Gastrocnemius medialis (tissue), 4 donors: Measurements from ENCODE around the gene HK2.

Source experiments
- CTCF ChIP-seq, 5 experiments: fragments of 450-650 bp in 3 of 5; fragments of 200-600 bp in 2 of 5; sonication (generic) in 2 of 5; IDR thresholded peaks in 4 of 5; conservative IDR thresholded peaks in 1 of 5; 1 replicate in 4 of 5; 2 replicates in 1 of 5; pipeline ENCODE4 v1.5.1; 2016 to 2019; ENCODE audit warnings: antibody characterized with exemption in 5 of 5, mild to moderate bottlenecking in 3 of 5, moderate library complexity in 3 of 5
- POLR2A ChIP-seq, 2 donors: fragments of 450-650 bp; IDR thresholded peaks; one replicate each; pipeline ENCODE4 v1.6.1; 2017; ENCODE audit warnings: antibody characterized with exemption in 2 of 2, mild to moderate bottlenecking in 2 of 2, moderate library complexity in 2 of 2

- no peak for TF ChIP-seq POLR2A (IDR thresholded peaks at IDR 0.05)
- no peak for TF ChIP-seq CTCF (IDR thresholded peaks at IDR 0.05 in 4 of 5, conservative IDR thresholded peaks at IDR 0.05 in 1 of 5)
These were observed 16.6 kb upstream of the HK2 start for GRCh38 chr2:74817304-74817675.
